PFSK-1 (cell line): ENCODE measurements around the gene EYA2.

Experiments used
- POLR2AphosphoS5 ChIP-seq: IDR thresholded peaks from 2 replicates; pipeline ENCODE4 v1.6.1; 2012; ENCODE audit warnings: low read depth, mild to moderate bottlenecking, control low read depth, low read length, moderate library complexity
- REST ChIP-seq, 2 experiments: IDR thresholded peaks; 2 replicates each; pipeline versions ENCODE4 v1.6.1 to v1.8.0; 2011 to 2012; ENCODE audit warnings: low read depth in 2 of 2, low read length in 2 of 2, control low read depth in 1 of 2, inconsistent platforms in 1 of 2, mild to moderate bottlenecking in 1 of 2, moderate library complexity in 1 of 2; ENCODE audit not compliant: insufficient read depth in 1 of 2
- SIN3A ChIP-seq: IDR thresholded peaks from 2 replicates; pipeline ENCODE4 v1.6.1; 2012; ENCODE audit warnings: mild to moderate bottlenecking, low read length, moderate library complexity, borderline replicate concordance; ENCODE audit not compliant: insufficient read depth
- TAF1 ChIP-seq: IDR thresholded peaks from 2 replicates; pipeline ENCODE4 v1.6.1; 2012; ENCODE audit warnings: low read length, control low read depth, borderline replicate concordance; ENCODE audit not compliant: insufficient read depth

- TF ChIP-seq POLR2AphosphoS5 = no peak
- TF ChIP-seq SIN3A = no peak
- TF ChIP-seq TAF1 = no peak
- TF ChIP-seq REST (IDR thresholded peaks at IDR 0.05; ENCODE audit: insufficient read depth in 1 of 2, low read depth in 2 of 2, low read length in 2 of 2) = no peak
These were observed 212.1 kb downstream of the EYA2 start for GRCh38 chr20:47106786-47107185.
